NT2/D1 (cell line): ENCODE data around the gene ZFC3H1.

ENCODE experiments used
- YY1 ChIP-seq: IDR thresholded peaks from 2 replicates; pipeline ENCODE4 v1.6.1; 2011; ENCODE audit not compliant: insufficient read length, insufficient read depth
- ZNF274 ChIP-seq: IDR thresholded peaks from 2 replicates; pipeline ENCODE4 v1.6.1; 2011; ENCODE audit warnings: mild to moderate bottlenecking, low read depth, low read length

- no peak for TF ChIP-seq YY1
- TF ChIP-seq ZNF274 = no peak
These were observed 84.9 kb downstream of the ZFC3H1 start for GRCh38 chr12:71578694-71579258.
